Neural cell (in vitro differentiated cells): ENCODE measurements around the gene MRPL14. TPM values are rescaled to one million over a fixed set of nuclear protein-coding genes. Genes with fewer than 3 reads are reported as not detected.

Experiments used
- H2AFZ ChIP-seq: fragments of 200-600, 300-800 bp; sonication (generic), shearing (Covaris generic); 2 replicates; pipeline ENCODE4 v1.6.0; 2014; ENCODE audit warnings: low read depth, mild to moderate bottlenecking, antibody characterized with exemption, low read length, moderate library complexity
- H3F3A ChIP-seq: fragments of 200-600 bp; shearing (Covaris generic); 2 replicates; pipeline ENCODE4 v1.6.1; 2016; ENCODE audit warnings: mild to moderate bottlenecking, moderate library complexity, mixed read lengths, antibody characterized with exemption, low read length; ENCODE audit not compliant: insufficient read depth, poor library complexity, severe bottlenecking
- H3K27ac ChIP-seq: fragments of 200-600, 300-800 bp; sonication (generic), shearing (Covaris generic); 2 replicates; pipeline ENCODE4 v1.5.1; 2014; ENCODE audit warnings: mild to moderate bottlenecking, low read length, moderate library complexity
- H3K27me3 ChIP-seq: fragments of 300-800, 200-600 bp; sonication (generic), shearing (Covaris generic); 2 replicates; pipeline ENCODE4 v1.6.0; 2014; ENCODE audit warnings: mild to moderate bottlenecking, low read depth, low read length, moderate library complexity; ENCODE audit not compliant: insufficient read depth
- H3K36me3 ChIP-seq: fragments of 300-800, 200-600 bp; sonication (generic), shearing (Covaris generic); 2 replicates; pipeline ENCODE4 v1.5.1; 2014; ENCODE audit warnings: mild to moderate bottlenecking, antibody characterized with exemption, low read length, moderate library complexity; ENCODE audit not compliant: insufficient read depth
- H3K4me2 ChIP-seq: fragments of 300-800, 200-600 bp; sonication (generic), shearing (Covaris generic); 2 replicates; pipeline ENCODE4 v1.6.0; 2014; ENCODE audit warnings: mild to moderate bottlenecking, low read length
- H3K4me3 ChIP-seq: fragments of 300-800, 200-600 bp; sonication (generic), shearing (Covaris generic); 2 replicates; pipeline ENCODE4 v1.5.1; 2014; ENCODE audit warnings: mild to moderate bottlenecking, low read length, moderate library complexity
- H3K79me2 ChIP-seq: fragments of 200-600 bp; shearing (Covaris generic); replicated peaks from 2 replicates; pipeline ENCODE4 v1.6.0; 2014; ENCODE audit warnings: mild to moderate bottlenecking, low read length, moderate library complexity; ENCODE audit not compliant: insufficient read depth
- H3K9ac ChIP-seq: fragments of 300-800, 200-600 bp; sonication (generic), shearing (Covaris generic); 2 replicates; pipeline ENCODE4 v1.6.1; 2016; ENCODE audit warnings: mild to moderate bottlenecking, low read length, mixed read lengths
- H3K9me2 ChIP-seq: fragments of 200-600 bp; shearing (Covaris generic); 2 replicates; pipeline ENCODE4 v1.6.1; 2016; ENCODE audit warnings: mild to moderate bottlenecking, low read length, mixed read lengths; ENCODE audit not compliant: insufficient read depth
- H3K9me3 ChIP-seq: fragments of 200-600, 300-800 bp; sonication (generic), shearing (Covaris generic); 2 replicates; pipeline ENCODE4 v1.6.1; 2016; ENCODE audit warnings: mild to moderate bottlenecking, mixed run types, low read length, moderate library complexity, mixed read lengths
- H4K20me1 ChIP-seq: fragments of 200-600 bp; shearing (Covaris generic); 2 replicates; pipeline ENCODE4 v1.6.1; 2016; ENCODE audit warnings: mild to moderate bottlenecking, mixed run types; ENCODE audit not compliant: insufficient read depth
- EP300 ChIP-seq: fragments of 450-650 bp; conservative IDR thresholded peaks from 2 replicates; pipeline ENCODE4 v1.6.1; 2014; ENCODE audit warnings: antibody characterized with exemption, mild to moderate bottlenecking, moderate library complexity; ENCODE audit not compliant: poor library complexity, severe bottlenecking
- EZH2 ChIP-seq: fragments of 200-600, 300-800 bp; shearing (Covaris generic), sonication (generic); IDR thresholded peaks from 2 replicates; pipeline ENCODE4 v1.6.1; 2014; ENCODE audit warnings: antibody characterized with exemption, low read length, borderline replicate concordance, mild to moderate bottlenecking; ENCODE audit not compliant: insufficient read depth, poor library complexity, severe bottlenecking
- MXI1 ChIP-seq: fragments of 450-650 bp; conservative IDR thresholded peaks from 2 replicates; pipeline ENCODE4 v1.6.1; 2014; ENCODE audit warnings: antibody characterized with exemption, mild to moderate bottlenecking; ENCODE audit not compliant: poor library complexity, severe bottlenecking
- POLR2AphosphoS5 ChIP-seq: IDR thresholded peaks from 2 replicates; pipeline ENCODE4 v1.6.1; 2012
- RAD21 ChIP-seq: fragments of 450-650 bp; conservative IDR thresholded peaks from 2 replicates; pipeline ENCODE4 v1.6.1; 2014; ENCODE audit warnings: antibody characterized with exemption, mild to moderate bottlenecking, moderate library complexity
- REST ChIP-seq: IDR thresholded peaks from 2 replicates; pipeline ENCODE4 v1.6.1; 2012; ENCODE audit warnings: borderline replicate concordance
- SMC3 ChIP-seq: fragments of 450-650 bp; conservative IDR thresholded peaks from 2 replicates; pipeline ENCODE4 v1.6.1; 2014; ENCODE audit warnings: antibody characterized with exemption, mild to moderate bottlenecking, moderate library complexity; ENCODE audit not compliant: poor library complexity
- polyA plus RNA-seq: library from polyadenylated mRNA; depleted of rRNA; stranded (reverse); fragments of >200 nt; gene quantifications from 2 replicates; pipeline ENCODE4 v1.2.3, GENCODE V29; 2014
- TF ChIP-seq, protein P1 (sequence below): fragments of 450-650 bp; IDR thresholded peaks from 2 replicates; pipeline ENCODE4 v1.5.1; 2014; ENCODE audit warnings: antibody characterized with exemption, mild to moderate bottlenecking, moderate library complexity; ENCODE audit not compliant: poor library complexity, severe bottlenecking

MRPL14 gene
- polyA plus RNA-seq, 1 donor from 2014 or later: 66.4 TPM

- no peaks in the 10 kb centered on the region for H4K20me1 ChIP-seq
- no peaks in the 10 kb centered on the region for H3F3A ChIP-seq
- H3K36me3 ChIP-seq: no peaks in the 10 kb centered on the region
- no peaks in the 10 kb centered on the region for H3K9me3 ChIP-seq
- H3K27ac ChIP-seq: no peak overlapping the region
- no peak overlapping the region for H3K4me3 ChIP-seq
- H3K9me2 ChIP-seq: no peaks in the 10 kb centered on the region
- no peak overlapping the region for H2AFZ ChIP-seq
- no peak overlapping the region for H3K4me2 ChIP-seq
- H3K27me3 ChIP-seq: no peaks in the 10 kb centered on the region
- H3K79me2 ChIP-seq: no peaks in the 10 kb centered on the region
- TF ChIP-seq RAD21: no peak
- TF ChIP-seq SMC3: no peak
- no peak for TF ChIP-seq REST
- TF ChIP-seq MXI1: no peak
- no peak for TF ChIP-seq EP300
- no peak for TF ChIP-seq POLR2AphosphoS5
- TF ChIP-seq EZH2: no peak
- H3K9ac ChIP-seq: no peak overlapping the region
Measured at GRCh38 chr6:44154067-44154466, 26.8 kb upstream of the MRPL14 start.

DNA sequence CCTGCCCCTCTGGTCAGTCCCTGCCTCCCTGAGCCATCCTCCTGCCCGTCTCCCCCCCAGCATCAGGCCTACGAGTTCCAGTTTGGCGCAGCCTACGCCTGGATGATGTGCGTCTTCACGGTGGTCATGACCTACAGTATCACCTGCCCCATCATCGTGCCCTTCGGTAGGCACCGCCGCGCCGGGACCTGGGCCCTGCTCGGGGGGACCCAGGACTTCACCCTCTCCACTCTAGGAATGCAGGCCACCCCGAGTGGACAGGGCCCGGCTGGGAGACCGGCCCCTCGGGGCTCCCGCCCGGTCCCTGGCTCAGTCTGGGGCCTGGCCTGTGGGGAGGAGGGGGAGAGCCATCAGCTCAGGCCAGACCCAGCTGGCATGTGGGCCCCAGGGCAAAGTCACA, 25.3 kb upstream of the MRPL14 start:
- Histone ChIP-seq H3K27me3 (no peaks in the 10 kb centered on the region), H3K4me2 (no peak overlapping the region), H3K36me3 (no peaks in the 10 kb centered on the region), H3K79me2 (no peaks in the 10 kb centered on the region), H3F3A (no peaks in the 10 kb centered on the region), H4K20me1 (no peaks in the 10 kb centered on the region), H3K4me3 (no peak overlapping the region), H3K9ac (no peak overlapping the region), H3K9me3 (no peaks in the 10 kb centered on the region), H2AFZ (no peak overlapping the region), H3K27ac (no peak overlapping the region), H3K9me2 (no peaks in the 10 kb centered on the region)
- TF ChIP-seq, protein P1, sequence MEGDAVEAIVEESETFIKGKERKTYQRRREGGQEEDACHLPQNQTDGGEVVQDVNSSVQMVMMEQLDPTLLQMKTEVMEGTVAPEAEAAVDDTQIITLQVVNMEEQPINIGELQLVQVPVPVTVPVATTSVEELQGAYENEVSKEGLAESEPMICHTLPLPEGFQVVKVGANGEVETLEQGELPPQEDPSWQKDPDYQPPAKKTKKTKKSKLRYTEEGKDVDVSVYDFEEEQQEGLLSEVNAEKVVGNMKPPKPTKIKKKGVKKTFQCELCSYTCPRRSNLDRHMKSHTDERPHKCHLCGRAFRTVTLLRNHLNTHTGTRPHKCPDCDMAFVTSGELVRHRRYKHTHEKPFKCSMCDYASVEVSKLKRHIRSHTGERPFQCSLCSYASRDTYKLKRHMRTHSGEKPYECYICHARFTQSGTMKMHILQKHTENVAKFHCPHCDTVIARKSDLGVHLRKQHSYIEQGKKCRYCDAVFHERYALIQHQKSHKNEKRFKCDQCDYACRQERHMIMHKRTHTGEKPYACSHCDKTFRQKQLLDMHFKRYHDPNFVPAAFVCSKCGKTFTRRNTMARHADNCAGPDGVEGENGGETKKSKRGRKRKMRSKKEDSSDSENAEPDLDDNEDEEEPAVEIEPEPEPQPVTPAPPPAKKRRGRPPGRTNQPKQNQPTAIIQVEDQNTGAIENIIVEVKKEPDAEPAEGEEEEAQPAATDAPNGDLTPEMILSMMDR: no peak
- TF ChIP-seq MXI1: no peak
- TF ChIP-seq POLR2AphosphoS5: no peak
- no peak for TF ChIP-seq EZH2
- TF ChIP-seq REST: no peak
